PC-3 (cell line): ENCODE data around the gene TPST2. TPM values are rescaled to one million over a fixed set of nuclear protein-coding genes. Genes with fewer than 3 reads are reported as not detected.

Experiments
- ATAC-seq: fragments of 200-7000 bp; cut with Tn5 transposase; 2 replicates; pipeline ENCODE4 v1.9.1; 2020; ENCODE audit warnings: mild to moderate bottlenecking, moderate library complexity
- BruUV-seq: library from RNA; stranded (reverse); fragments of 400-500 nt; replicated peaks from 2 replicates; lab custom pipeline; 2021; lab: Mats Ljungman, UMichigan
- CTCF ChIA-PET: fragments of 300-600 bp; sonication (Branson Sonifier 250); formaldehyde crosslinking; loops from one replicate; lab custom pipeline; 2022; ENCODE audit warnings: antibody characterized with exemption; lab: Charles Lee
- POLR2A ChIA-PET: fragments of 300-600 bp; sonication (Branson Sonifier 250); formaldehyde crosslinking; loops from one replicate; lab custom pipeline; 2022; ENCODE audit warnings: antibody characterized with exemption; ENCODE audit not compliant: unreplicated experiment; lab: Charles Lee
- DNase-seq: peaks from one replicate; pipeline ENCODE4 v3.0.0-alpha.2; 2015
- H2AFZ ChIP-seq: fragments of 300-600 bp; sonication (generic); 2 replicates; pipeline ENCODE4 v1.6.0; 2016; ENCODE audit warnings: antibody characterized with exemption, low read length
- H3F3A ChIP-seq: fragments of 300-600 bp; sonication (generic); one replicate; pipeline ENCODE4 v1.6.0; 2017; ENCODE audit warnings: antibody characterized with exemption, low read length, control low read depth, mild to moderate bottlenecking; ENCODE audit not compliant: unreplicated experiment
- H3K27ac ChIP-seq: fragments of 300-600 bp; sonication (generic); 2 replicates; pipeline ENCODE4 v1.5.1; 2016; ENCODE audit warnings: mild to moderate bottlenecking, low read length
- H3K27me3 ChIP-seq: fragments of 300-600 bp; sonication (generic); 2 replicates; pipeline ENCODE4 v1.6.1; 2016; ENCODE audit warnings: low read length, mixed read lengths
- H3K36me3 ChIP-seq: fragments of 300-600 bp; sonication (generic); 2 replicates; pipeline ENCODE4 v1.6.1; 2016; ENCODE audit warnings: low read depth, mixed run types, low read length, mixed read lengths
- H3K4me1 ChIP-seq: fragments of 300-600 bp; sonication (generic); 2 replicates; pipeline ENCODE4 v1.5.1; 2016; ENCODE audit warnings: low read length; ENCODE audit not compliant: insufficient read depth
- H3K4me2 ChIP-seq: fragments of 300-600 bp; sonication (generic); 2 replicates; pipeline ENCODE4 v1.6.0; 2016; ENCODE audit warnings: low read length
- H3K4me3 ChIP-seq: fragments of 300-600 bp; sonication (generic); 2 replicates; pipeline ENCODE4 v1.5.1; 2016; ENCODE audit warnings: mild to moderate bottlenecking, low read length, mixed read lengths
- H3K79me2 ChIP-seq: fragments of 300-600 bp; sonication (generic); 2 replicates; pipeline ENCODE4 v1.6.1; 2017; ENCODE audit warnings: low read length, mixed read lengths
- H3K9ac ChIP-seq: fragments of 300-600 bp; sonication (generic); 2 replicates; pipeline ENCODE4 v1.6.0; 2016; ENCODE audit warnings: mild to moderate bottlenecking, low read length
- H3K9me2 ChIP-seq: fragments of 300-600 bp; sonication (generic); replicated peaks from 2 replicates; pipeline ENCODE4 v1.6.1; 2016; ENCODE audit warnings: mixed run types, low read length, mixed read lengths
- H3K9me3 ChIP-seq: fragments of 300-600 bp; sonication (generic); 2 replicates; pipeline ENCODE4 v1.6.1; 2016; ENCODE audit warnings: low read length, mixed read lengths
- H4K20me1 ChIP-seq: fragments of 300-600 bp; sonication (generic); 2 replicates; pipeline ENCODE4 v1.6.1; 2016; ENCODE audit warnings: low read length, mixed read lengths
- EZH2 ChIP-seq: fragments of 300-600 bp; sonication (generic); IDR thresholded peaks from one replicate; pipeline ENCODE4 v1.6.1; 2017; ENCODE audit warnings: antibody characterized with exemption, mild to moderate bottlenecking, low read length; ENCODE audit not compliant: unreplicated experiment
- EZH2phosphoT487 ChIP-seq: fragments of 300-600 bp; sonication (generic); IDR thresholded peaks from 2 replicates; pipeline ENCODE4 v1.6.1; 2018; ENCODE audit warnings: mild to moderate bottlenecking, antibody characterized with exemption, low read length, borderline replicate concordance
- intact Hi-C: fragments of 100-400 bp; cut with micrococcal nuclease; formaldehyde crosslinking; loops from 2 replicates; pipeline ENCODE4 v1.9.0; 2023
- total RNA-seq: library from RNA; depleted of rRNA; stranded (reverse); fragments of >200 nt; gene quantifications from 2 replicates; pipeline ENCODE4 v1.2.3, GENCODE V29; 2014
- TF ChIP-seq, protein P1 (sequence below): fragments of 300-600 bp; sonication (generic); conservative IDR thresholded peaks from 2 replicates; pipeline ENCODE4 v1.5.1; 2017; ENCODE audit warnings: antibody characterized with exemption, low read depth, mild to moderate bottlenecking, low read length

Gene TPST2
- total RNA-seq, 1 experiment from 2014 or later: 8.1 TPM

DNA sequence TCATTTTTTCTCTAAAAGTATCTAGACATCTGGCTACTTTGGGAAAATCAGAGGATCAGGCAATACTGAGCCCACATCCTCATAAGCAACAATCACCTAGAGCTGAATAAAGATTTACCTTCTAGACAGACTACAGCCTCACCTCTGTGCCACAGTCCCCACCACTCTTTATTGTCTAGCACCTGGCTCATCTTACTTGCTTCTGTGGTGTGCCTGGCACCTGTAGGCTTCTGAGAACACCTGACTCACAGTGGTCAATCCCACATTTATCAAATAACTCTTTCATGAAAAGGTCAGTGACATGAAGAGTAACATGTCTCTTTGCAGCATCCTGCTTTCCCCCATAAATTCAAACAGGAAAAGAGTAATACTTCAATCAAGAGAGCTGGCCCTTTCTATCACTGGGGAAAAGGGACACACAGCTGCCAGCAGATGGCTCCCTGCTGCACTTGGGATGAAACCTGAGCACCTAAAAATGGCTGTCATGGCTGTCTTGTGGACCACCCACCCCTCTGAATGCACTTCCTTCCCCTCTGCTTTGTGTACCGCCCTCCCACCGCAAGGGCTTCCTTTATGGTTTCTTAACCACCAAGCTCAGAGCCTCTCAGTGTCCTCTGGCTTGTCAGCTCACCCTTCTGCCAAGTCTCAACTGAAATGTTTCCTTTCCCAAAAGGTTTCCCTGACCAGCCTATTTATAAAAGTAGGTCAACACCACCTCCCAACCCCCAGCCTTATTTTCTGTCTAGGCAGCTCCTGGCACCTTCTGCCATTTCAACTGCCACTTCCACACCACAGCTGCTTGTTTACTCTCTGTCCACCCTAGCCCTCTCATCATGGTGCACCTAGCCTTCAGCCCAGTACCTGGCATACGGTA is 87.0 kb downstream of the TPST2 start:
- Histone ChIP-seq H3K9me3 (no peaks in the 10 kb centered on the region), H3K4me1 (no peaks in the 10 kb centered on the region), H3K4me2 (no peak overlapping the region), H4K20me1 (no peaks in the 10 kb centered on the region), H2AFZ (no peak overlapping the region), H3K9me2 (no peaks in the 10 kb centered on the region), H3K4me3 (no peak overlapping the region), H3K27ac (no peak overlapping the region), H3F3A (no peaks in the 10 kb centered on the region), H3K9ac (no peak overlapping the region), H3K27me3 (no peaks in the 10 kb centered on the region), H3K36me3 (peaks cover 32% of the 10 kb centered on the region), H3K79me2 (no peaks in the 10 kb centered on the region)
- intact Hi-C loops: no loop called here
- peak; percentile 18 for DNase-seq
- CTCF ChIA-PET: no interaction called here
- POLR2A ChIA-PET: no interaction called here
- ATAC-seq: peak; percentile 56
- TF ChIP-seq, protein P1, sequence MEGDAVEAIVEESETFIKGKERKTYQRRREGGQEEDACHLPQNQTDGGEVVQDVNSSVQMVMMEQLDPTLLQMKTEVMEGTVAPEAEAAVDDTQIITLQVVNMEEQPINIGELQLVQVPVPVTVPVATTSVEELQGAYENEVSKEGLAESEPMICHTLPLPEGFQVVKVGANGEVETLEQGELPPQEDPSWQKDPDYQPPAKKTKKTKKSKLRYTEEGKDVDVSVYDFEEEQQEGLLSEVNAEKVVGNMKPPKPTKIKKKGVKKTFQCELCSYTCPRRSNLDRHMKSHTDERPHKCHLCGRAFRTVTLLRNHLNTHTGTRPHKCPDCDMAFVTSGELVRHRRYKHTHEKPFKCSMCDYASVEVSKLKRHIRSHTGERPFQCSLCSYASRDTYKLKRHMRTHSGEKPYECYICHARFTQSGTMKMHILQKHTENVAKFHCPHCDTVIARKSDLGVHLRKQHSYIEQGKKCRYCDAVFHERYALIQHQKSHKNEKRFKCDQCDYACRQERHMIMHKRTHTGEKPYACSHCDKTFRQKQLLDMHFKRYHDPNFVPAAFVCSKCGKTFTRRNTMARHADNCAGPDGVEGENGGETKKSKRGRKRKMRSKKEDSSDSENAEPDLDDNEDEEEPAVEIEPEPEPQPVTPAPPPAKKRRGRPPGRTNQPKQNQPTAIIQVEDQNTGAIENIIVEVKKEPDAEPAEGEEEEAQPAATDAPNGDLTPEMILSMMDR: peak; percentile 64
- TF ChIP-seq EZH2phosphoT487: no peak
- BruUV-seq: no TSS peak

DNA sequence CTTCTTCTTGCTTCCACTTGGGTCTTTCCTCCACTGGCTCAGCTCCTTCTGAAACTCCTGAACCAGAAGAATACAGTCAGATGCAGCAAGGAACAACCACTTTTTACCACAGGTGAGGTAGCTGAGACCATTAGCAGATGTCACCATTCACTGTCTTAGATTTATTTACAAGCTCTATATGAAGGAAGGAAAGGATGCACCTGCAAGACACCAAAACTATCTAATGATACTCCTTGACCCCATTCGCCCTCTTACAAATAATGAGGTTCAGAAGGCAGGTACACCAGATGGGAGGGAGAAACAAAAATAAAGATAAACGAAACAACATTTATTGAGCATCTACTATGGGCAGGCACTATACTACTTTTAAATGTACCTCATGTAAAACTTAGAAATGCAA is 87.9 kb downstream of the TPST2 start:
- H3K36me3 ChIP-seq: peaks cover 30% of the 10 kb centered on the region
- no peaks in the 10 kb centered on the region for H3K27me3 ChIP-seq
- no peak for ATAC-seq
- no peaks in the 10 kb centered on the region for H3F3A ChIP-seq
- H3K27ac ChIP-seq: no peak overlapping the region
- no peak for DNase-seq
- BruUV-seq: no TSS peak
- no peaks in the 10 kb centered on the region for H4K20me1 ChIP-seq
- intact Hi-C loops: no loop called here
- H3K4me3 ChIP-seq: no peak overlapping the region
- no peaks in the 10 kb centered on the region for H3K9me3 ChIP-seq
- TF ChIP-seq EZH2 (no peak), EZH2phosphoT487 (no peak)
- TF ChIP-seq, protein P1: no peak
- no peaks in the 10 kb centered on the region for H3K4me1 ChIP-seq
- ChIA-PET CTCF (no interaction called here), POLR2A (no interaction called here)
- H3K4me2 ChIP-seq: no peak overlapping the region
- no peaks in the 10 kb centered on the region for H3K79me2 ChIP-seq
- H2AFZ ChIP-seq: no peak overlapping the region
- no peak overlapping the region for H3K9ac ChIP-seq
- no peaks in the 10 kb centered on the region for H3K9me2 ChIP-seq

DNA sequence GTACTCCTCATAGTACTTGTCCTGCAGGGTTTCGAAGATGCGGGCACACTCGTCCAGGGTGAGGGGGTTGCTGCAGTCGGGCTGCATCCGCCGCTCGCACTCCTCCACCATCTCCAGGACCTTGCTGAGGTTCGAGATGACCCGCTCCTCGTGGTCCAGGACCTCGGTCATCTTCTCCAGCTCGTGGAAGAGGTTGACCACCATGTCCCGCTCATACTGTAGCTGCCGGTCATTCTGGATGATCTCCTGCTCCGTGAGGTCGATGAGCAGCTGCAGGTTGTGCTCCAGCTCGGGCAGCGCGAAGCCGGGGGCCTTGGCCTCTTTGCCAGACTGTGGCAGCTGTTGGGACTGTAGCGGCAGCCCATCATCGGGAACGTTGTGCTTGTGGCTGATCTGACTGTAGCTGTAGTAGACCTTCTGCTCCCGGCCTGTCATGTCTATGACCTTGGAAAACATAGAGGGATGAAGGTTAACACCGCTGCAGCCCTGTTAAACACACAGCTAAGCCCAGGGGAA is 90.7 kb downstream of the TPST2 start:
- H3K4me3 ChIP-seq: no peak overlapping the region
- no peak overlapping the region for H3K9ac ChIP-seq
- ChIA-PET CTCF (no interaction called here), POLR2A (no interaction called here)
- H3K4me2 ChIP-seq: no peak overlapping the region
- no peaks in the 10 kb centered on the region for H3K79me2 ChIP-seq
- H4K20me1 ChIP-seq: no peaks in the 10 kb centered on the region
- H3F3A ChIP-seq: no peaks in the 10 kb centered on the region
- no peak for DNase-seq
- no peaks in the 10 kb centered on the region for H3K27me3 ChIP-seq
- no peaks in the 10 kb centered on the region for H3K9me3 ChIP-seq
- peaks cover 40% of the 10 kb centered on the region for H3K36me3 ChIP-seq
- no TSS peak for BruUV-seq
- no peaks in the 10 kb centered on the region for H3K4me1 ChIP-seq
- no peak overlapping the region for H3K27ac ChIP-seq
- TF ChIP-seq, protein P1: no peak
- TF ChIP-seq EZH2phosphoT487 (no peak), EZH2 (no peak)
- H2AFZ ChIP-seq: no peak overlapping the region
- intact Hi-C loops: no loop called here
- ATAC-seq: no peak
- H3K9me2 ChIP-seq: no peaks in the 10 kb centered on the region
